Measurements from ENCODE around the gene CWC27.
"Not testable (repeated sequence)": the region's sequence is repeated elsewhere in the genome, so short reads cannot be mapped to it uniquely, and the experiment has no call there.

CWC27 gene

GRCh38 chr5:64786372-64786771 lies 17.6 kb downstream of the CWC27 start:
- no peak for DNase-seq (ENCODE audit: extremely low read depth in 1 of 2, low read depth in 1 of 2)

DNA sequence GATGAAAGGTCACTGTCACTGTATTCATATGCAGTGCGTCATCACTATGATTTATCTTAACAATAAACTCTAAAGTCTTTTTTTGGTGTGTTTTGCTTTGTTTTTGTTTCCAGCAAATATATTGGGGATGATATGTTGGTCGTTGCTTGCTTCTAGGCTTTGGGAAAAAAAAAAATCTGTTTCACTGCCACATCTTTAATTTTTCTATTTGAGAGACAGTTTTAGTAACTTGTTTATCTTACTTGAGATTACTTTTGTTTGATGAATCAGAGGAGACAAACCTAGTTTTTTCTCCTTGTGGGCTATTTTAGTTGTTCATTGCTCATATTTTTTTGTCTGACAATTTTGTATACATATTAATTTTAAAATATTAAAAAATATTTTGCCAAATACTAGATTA lies 19.4 kb downstream of the CWC27 start:
- no peak for DNase-seq (ENCODE audit: extremely low read depth in 1 of 2, low read depth in 1 of 2)

- no peak for DNase-seq (ENCODE audit: extremely low read depth in 1 of 2, low read depth in 1 of 2)
Measured at GRCh38 chr5:64789457-64789856, 20.7 kb downstream of the CWC27 start.

DNA sequence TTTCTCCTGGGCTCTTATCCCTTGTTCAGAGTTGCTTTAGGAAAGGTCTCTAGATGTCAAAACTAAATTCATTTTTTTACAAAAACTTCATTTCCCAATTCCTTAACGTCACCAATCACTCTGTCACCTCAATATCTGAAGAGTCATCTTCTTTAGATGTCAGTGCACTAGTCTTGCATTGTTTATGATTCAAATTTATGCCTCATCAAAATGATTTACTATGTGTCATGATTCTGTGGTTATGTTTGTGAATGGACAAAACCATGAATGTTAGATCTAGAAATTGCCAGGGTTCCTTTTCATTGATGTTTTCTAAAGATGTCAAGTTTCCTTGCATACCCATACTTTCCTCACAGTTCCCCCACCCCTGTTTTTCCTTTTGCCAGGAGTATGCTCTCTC lies 21.5 kb downstream of the CWC27 start:
- DNase-seq (ENCODE audit: extremely low read depth in 1 of 2, low read depth in 1 of 2), result no peak

- no peak for DNase-seq (ENCODE audit: extremely low read depth in 1 of 2, low read depth in 1 of 2)
Measured at GRCh38 chr5:64792469-64792868, 23.7 kb downstream of the CWC27 start.

DNA sequence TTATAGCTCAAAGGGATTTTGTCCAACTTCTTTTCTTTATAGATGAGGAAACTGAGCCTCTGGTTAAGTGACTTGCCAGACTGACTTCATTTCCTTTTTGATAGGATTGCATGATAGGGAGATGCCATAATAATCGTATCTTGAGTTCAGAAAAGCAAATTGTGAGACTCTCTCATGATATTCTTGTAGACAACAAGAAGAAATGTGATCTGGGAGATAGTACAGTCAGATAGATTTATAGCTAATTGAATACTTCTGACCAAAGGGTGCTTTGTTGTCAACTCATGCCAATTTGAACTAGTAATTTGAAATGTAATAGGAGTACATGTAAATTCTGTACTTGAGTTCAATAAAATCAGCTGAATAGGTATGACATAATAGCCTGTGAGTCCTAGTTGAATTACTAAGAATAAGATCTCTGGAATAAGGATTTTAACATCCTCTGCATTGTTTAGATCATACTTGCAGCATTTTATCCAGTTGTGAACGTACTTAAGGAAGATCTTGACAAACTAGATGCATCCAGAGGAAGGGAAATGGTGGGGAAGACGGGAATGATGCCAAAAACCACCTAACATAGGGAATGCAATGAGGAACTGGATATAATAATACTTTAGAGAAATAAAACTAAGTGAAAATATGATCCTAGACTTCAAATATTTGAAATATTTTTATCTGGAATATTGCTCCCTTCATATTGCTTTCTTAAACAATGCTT lies 25.5 kb downstream of the CWC27 start:
- DNase-seq (ENCODE audit: extremely low read depth in 1 of 2, low read depth in 1 of 2), result no peak

- DNase-seq (ENCODE audit: extremely low read depth in 1 of 2, low read depth in 1 of 2), result no peak
Measured at GRCh38 chr5:64796301-64796700, 27.6 kb downstream of the CWC27 start.

GRCh38 chr5:64800926-64801325 lies 32.2 kb downstream of the CWC27 start:
- no peak for DNase-seq (ENCODE audit: extremely low read depth in 1 of 2, low read depth in 1 of 2)

DNA sequence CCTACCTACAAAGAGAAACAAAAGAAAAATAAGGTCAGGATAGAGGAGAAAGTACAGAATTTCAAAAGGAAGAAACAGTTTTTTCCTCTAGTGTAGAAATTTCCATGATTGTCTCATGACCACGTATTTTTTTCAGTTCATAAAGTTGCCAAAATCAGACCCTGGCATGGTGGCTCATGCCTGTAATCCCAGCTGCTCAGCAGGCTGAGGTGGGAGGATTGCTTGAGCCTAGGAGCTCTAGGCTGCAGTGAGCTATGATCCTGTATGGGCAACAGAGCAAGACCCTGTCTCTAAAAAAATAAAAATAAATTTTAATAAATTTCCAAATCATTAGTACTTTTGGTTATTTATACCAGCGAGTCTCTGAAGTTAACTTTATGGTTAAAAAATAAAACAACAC lies 37.8 kb downstream of the CWC27 start:
- no peak for DNase-seq (ENCODE audit: extremely low read depth in 1 of 2, low read depth in 1 of 2)

GRCh38 chr5:64807520-64807919 lies 38.8 kb downstream of the CWC27 start:
- DNase-seq (ENCODE audit: extremely low read depth in 1 of 2, low read depth in 1 of 2), result no peak

- DNase-seq (ENCODE audit: extremely low read depth in 1 of 2, low read depth in 1 of 2), result no peak
Measured at GRCh38 chr5:64811050-64811640, 42.4 kb downstream of the CWC27 start.

DNA sequence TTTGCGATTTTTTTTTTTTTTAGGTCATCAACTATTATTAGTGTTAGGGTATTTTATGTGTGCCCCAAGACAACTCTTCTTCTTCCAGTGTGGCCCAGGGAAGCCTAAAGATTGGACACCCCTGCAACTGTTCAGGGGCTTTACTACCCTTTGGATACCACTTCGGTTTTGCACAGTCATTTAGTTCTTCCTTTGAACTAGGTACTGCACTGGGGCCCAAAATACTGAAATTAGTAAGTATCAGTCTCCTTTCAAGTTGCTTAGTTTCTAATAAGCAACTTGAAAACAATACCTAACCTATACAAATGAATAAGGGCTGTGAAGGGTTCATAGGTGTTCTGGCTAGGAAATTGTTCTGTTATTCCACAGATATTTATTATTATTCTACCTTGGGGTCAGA lies 45.3 kb downstream of the CWC27 start:
- no peak for DNase-seq (ENCODE audit: extremely low read depth in 1 of 2, low read depth in 1 of 2)

DNA sequence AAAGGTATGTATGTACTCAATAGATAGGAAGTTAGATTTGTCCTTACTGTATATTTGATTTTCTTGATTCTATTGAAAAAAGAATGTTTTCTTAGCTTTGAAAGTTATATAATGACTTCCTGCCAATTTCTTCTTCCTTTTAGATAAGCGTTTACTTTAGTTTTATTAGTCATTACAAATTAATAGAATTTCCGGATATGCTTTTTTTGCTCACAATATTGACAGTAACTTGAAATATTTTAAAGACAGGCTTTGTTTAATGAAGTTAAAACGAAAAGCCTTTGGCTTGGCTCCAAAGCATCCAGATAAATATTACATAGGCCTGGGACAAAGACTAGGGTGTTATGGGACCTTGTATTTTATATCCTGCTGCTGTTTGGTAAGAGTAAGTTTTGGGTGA lies 49.5 kb downstream of the CWC27 start:
- DNase-seq (ENCODE audit: extremely low read depth in 1 of 2, low read depth in 1 of 2), result no peak

DNA sequence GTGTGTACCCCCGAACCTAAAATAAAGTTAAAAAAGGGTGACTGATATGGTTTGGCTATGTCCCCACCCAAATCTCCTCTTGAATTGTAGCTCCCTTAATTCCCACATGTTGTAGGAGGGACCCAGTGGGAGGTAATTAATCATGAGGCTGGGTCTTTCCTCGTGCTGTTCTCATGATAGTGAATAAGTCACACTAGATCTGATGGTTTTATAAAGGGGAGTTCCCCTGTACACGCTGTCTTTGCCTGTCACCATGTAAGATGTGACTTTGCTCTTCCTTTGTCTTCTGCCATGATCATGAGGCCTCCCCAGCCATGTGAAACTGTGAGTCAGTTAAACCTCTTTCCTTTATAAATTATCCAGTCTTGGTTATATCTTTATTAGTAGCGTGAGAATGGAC lies 50.6 kb downstream of the CWC27 start:
- DNase-seq (ENCODE audit: extremely low read depth in 1 of 2, low read depth in 1 of 2), result not testable (repeated sequence)

GRCh38 chr5:64822320-64822719 lies 53.6 kb downstream of the CWC27 start:
- no peak for DNase-seq (ENCODE audit: extremely low read depth in 1 of 2, low read depth in 1 of 2)

DNA sequence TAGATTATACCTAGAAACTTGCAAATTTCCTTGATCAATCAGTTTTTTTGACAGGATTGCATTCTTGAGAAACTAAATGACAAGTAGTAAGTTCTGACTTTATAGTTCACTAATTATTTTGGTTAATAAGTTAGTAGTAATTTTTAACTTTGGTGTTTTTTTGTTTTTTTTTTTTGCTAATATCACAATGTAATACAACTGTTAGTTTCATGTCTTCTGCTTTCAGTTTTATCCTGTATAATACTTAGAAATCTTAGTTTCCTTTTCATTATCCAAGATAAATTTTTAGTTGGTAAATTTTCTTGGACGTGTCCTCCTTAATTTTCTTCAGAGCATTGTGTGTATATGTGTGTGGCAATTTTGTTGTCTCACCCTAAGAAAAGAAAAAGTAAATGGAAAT lies 57.8 kb downstream of the CWC27 start:
- DNase-seq (ENCODE audit: extremely low read depth in 1 of 2, low read depth in 1 of 2), result no peak

DNA sequence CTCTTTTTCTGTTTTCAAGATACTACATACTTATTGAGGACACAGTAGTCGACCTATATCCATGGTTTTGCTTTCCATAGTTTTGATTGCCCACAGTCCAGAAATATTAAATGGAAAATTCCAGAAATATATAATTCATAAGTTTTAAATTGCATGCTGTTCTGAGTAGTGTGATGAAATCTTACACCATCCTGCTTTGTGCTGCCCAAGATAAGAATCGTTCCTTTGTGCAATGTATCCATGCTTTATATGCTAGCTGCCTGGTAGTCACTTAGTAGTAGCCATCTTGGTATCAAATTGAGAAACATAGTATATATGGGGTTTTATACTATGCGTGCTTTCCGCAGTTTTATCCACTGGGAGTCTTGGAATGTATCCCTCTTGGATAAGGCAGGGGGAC lies 59.0 kb downstream of the CWC27 start:
- no peak for DNase-seq (ENCODE audit: extremely low read depth in 1 of 2, low read depth in 1 of 2)

DNA sequence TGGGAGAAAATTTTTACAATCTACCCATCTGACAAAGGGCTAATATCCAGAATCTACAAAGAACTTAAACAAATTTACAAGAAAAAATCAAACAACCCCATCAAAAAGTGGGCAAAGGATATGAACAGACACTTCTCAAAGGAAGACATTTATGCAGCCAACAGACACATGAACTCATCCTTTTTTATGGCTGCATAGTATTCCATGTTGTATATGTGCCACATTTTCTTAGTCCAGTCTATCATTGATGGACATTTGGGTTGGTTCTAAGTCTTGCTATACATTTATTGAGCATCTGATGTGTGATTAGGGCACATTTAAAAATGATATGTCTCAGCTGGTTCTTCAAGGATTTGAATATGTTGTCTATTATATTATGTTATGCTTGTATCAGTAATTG lies 61.9 kb downstream of the CWC27 start:
- not testable (repeated sequence) for DNase-seq (ENCODE audit: extremely low read depth in 1 of 2, low read depth in 1 of 2)

- DNase-seq (ENCODE audit: extremely low read depth in 1 of 2, low read depth in 1 of 2), result no peak
Measured at GRCh38 chr5:64831996-64832395, 63.3 kb downstream of the CWC27 start.

GRCh38 chr5:64834037-64834436 lies 65.3 kb downstream of the CWC27 start:
- DNase-seq (ENCODE audit: extremely low read depth in 1 of 2, low read depth in 1 of 2), result no peak

DNA sequence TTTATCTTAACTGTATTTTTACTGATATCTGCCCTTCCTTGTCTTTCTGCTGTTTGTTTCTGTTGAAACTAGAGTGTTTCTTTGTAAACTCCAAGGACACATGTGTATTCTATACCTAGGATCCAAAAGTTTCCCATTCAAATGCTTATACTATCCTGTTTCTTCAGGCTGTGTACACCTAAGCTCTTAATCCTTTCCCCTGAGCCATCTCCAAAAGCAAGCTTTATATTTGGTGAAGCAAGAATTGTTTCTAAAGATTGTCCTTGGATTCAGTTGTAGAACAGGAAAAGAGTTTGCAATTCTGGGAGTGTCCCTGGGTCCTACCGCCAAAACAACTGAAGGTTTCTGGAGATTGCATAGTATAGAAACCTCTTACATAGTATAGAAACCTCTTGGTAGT lies 65.9 kb downstream of the CWC27 start:
- DNase-seq (ENCODE audit: extremely low read depth in 1 of 2, low read depth in 1 of 2), result no peak

- DNase-seq (ENCODE audit: extremely low read depth in 1 of 2, low read depth in 1 of 2), result no peak
Measured at GRCh38 chr5:64835266-64835665, 66.5 kb downstream of the CWC27 start.

DNA sequence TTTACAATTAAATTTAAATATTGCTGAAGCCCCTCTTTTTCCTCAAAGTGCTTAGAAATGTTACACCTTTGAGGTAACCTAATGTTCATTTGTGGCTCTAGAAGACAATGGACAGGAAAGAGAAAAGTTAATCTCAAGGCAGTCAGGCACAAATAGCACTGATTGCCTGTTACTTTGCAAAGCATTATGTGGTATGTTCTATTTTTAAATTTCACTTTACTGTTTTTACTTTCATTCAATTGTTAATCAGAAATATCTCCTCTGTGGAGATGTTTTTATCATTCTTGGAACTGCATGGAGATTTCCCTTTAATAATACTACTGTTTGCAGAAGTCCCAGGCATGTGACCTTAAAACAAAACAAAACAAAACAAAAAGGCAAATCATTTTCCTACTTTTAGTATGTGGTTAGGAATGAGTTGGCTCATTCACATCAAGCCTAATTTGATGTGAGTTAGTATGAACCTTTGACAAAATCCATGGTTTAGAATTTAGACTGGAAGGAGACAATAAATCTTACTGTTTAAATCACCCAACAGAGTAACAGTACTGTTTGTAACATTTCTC lies 67.5 kb downstream of the CWC27 start:
- no peak for DNase-seq (ENCODE audit: extremely low read depth in 1 of 2, low read depth in 1 of 2)
